Tibial nerve (tissue), 4 donors: ENCODE results near the gene CTNND2. TPM values are rescaled to one million over a fixed set of nuclear protein-coding genes. Genes with fewer than 3 reads are reported as not detected.

Experiments
- DNase-seq, 2 donors: peaks; one replicate each; pipeline ENCODE4 v3.0.0-alpha.2; 2019; ENCODE audit warnings: low spot score in 2 of 2
- H3K27ac ChIP-seq, 4 donors: fragments of 200-600 bp; sonication (generic) in 3 of 4; one replicate each; pipeline ENCODE4 v1.5.1; 2017 to 2019; ENCODE audit warnings: mild to moderate bottlenecking in 1 of 4
- H3K27me3 ChIP-seq, 2 donors: fragments of 200-600 bp; sonication (generic) in 1 of 2; one replicate each; pipeline versions ENCODE4 v1.5.1 to v1.6.0; 2017 to 2019
- H3K36me3 ChIP-seq, 3 donors: fragments of 200-600 bp; sonication (generic); one replicate each; pipeline ENCODE4 v1.5.1; 2018 to 2019
- H3K4me1 ChIP-seq, 4 donors: fragments of 200-600 bp; sonication (generic) in 3 of 4; one replicate each; pipeline ENCODE4 v1.5.1; 2017 to 2019
- H3K4me3 ChIP-seq, 4 donors: fragments of 200-600 bp; sonication (generic) in 3 of 4; one replicate each; pipeline ENCODE4 v1.5.1; 2017 to 2019; ENCODE audit warnings: mild to moderate bottlenecking in 1 of 4, moderate library complexity in 1 of 4
- H3K9me3 ChIP-seq, 4 donors: fragments of 200-600 bp; sonication (generic) in 3 of 4; one replicate each; pipeline ENCODE4 v1.5.1; 2017 to 2019
- CTCF ChIP-seq, 5 experiments: fragments of 200-600 bp in 3 of 5; fragments of 450-650 bp in 2 of 5; sonication (generic) in 3 of 5; IDR thresholded peaks; one replicate each; pipeline ENCODE4 v1.5.1; 2016 to 2019; ENCODE audit warnings: antibody characterized with exemption in 5 of 5, mild to moderate bottlenecking in 3 of 5, moderate library complexity in 2 of 5
- EP300 ChIP-seq, 2 donors: sonication (generic); formaldehyde crosslinking; IDR thresholded peaks; one replicate each; pipeline ENCODE4 v1.6.1; 2017; ENCODE audit warnings: antibody characterized with exemption in 2 of 2, mild to moderate bottlenecking in 1 of 2
- POLR2A ChIP-seq, 2 donors: fragments of 450-650 bp; IDR thresholded peaks; one replicate each; pipeline ENCODE4 v1.6.1; 2017; ENCODE audit warnings: antibody characterized with exemption in 2 of 2, mild to moderate bottlenecking in 2 of 2, moderate library complexity in 2 of 2
- WGBS, 2 donors: methylation state at CpG; one replicate each; pipeline ENCODE4 v1.1.5; 2018; 5-methylcytosine and 5-hydroxymethylcytosine counted together
- total RNA-seq, 4 donors: library from RNA; depleted of rRNA; stranded (reverse); fragments of >200 nt; gene quantifications; one replicate each; pipeline ENCODE4 v1.1.0, GENCODE V29; 2016

CTNND2 gene
- total RNA-seq, 4 donors from 2014 or later = 1.5 to 5.7 (median 2.5) TPM; not detected in 1

GRCh38 chr5:11247224-11247623 is 657.0 kb downstream of the CTNND2 start:
- Histone ChIP-seq H3K27ac (no peak overlapping the region), H3K4me1 (no peaks in the 10 kb centered on the region), H3K27me3 (no peaks in the 10 kb centered on the region), H3K4me3 (no peak overlapping the region), H3K36me3 (no peaks in the 10 kb centered on the region), H3K9me3 (no peaks in the 10 kb centered on the region)
- DNase-seq = no peak
- 90% methylated on average over 3 of the region's 3 CpGs for WGBS, 2 donors
- TF ChIP-seq POLR2A (IDR thresholded peaks at IDR 0.05) (no peak), EP300 (IDR thresholded peaks at IDR 0.05) (no peak), CTCF (IDR thresholded peaks at IDR 0.05) (no peak)

- no peaks in the 10 kb centered on the region for H3K27me3 ChIP-seq
- 92 to 93% methylated on average over 2 of the region's 2 CpGs for WGBS, 2 donors
- no peak for DNase-seq
- H3K27ac ChIP-seq = no peak overlapping the region
- no peaks in the 10 kb centered on the region for H3K4me1 ChIP-seq
- H3K9me3 ChIP-seq = no peaks in the 10 kb centered on the region
- TF ChIP-seq CTCF (IDR thresholded peaks at IDR 0.05) = no peak
- H3K4me3 ChIP-seq = no peak overlapping the region
- H3K36me3 ChIP-seq = no peaks in the 10 kb centered on the region
Observed at GRCh38 chr5:11240293-11241190, 663.7 kb downstream of the CTNND2 start.

GRCh38 chr5:11239261-11240015 is 664.8 kb downstream of the CTNND2 start:
- DNase-seq = no peak
- Histone ChIP-seq H3K27ac (no peak overlapping the region), H3K27me3 (no peaks in the 10 kb centered on the region), H3K9me3 (no peaks in the 10 kb centered on the region), H3K36me3 (no peaks in the 10 kb centered on the region), H3K4me1 (no peaks in the 10 kb centered on the region), H3K4me3 (no peak overlapping the region)
- TF ChIP-seq POLR2A (IDR thresholded peaks at IDR 0.05) (no peak), CTCF (IDR thresholded peaks at IDR 0.05) (no peak)
- 84 to 90% methylated on average over 13 of the region's 13 CpGs for WGBS, 2 donors

- no peak for TF ChIP-seq POLR2A (IDR thresholded peaks at IDR 0.05)
- TF ChIP-seq EP300 (IDR thresholded peaks at IDR 0.05) = no peak
- TF ChIP-seq CTCF (IDR thresholded peaks at IDR 0.05) = no peak
- H3K4me1 ChIP-seq = no peaks in the 10 kb centered on the region
- WGBS, 2 donors = 78% methylated on average over 5 of the region's 5 CpGs
- H3K27ac ChIP-seq = no peak overlapping the region
- H3K27me3 ChIP-seq = no peaks in the 10 kb centered on the region
- H3K4me3 ChIP-seq = no peak overlapping the region
- peaks cover 0 to 8% (median 0%) of the 10 kb centered on the region in 4 donors for H3K9me3 ChIP-seq
- DNase-seq = no peak
- H3K36me3 ChIP-seq = no peaks in the 10 kb centered on the region
Observed at GRCh38 chr5:11234501-11234911, 669.7 kb downstream of the CTNND2 start.

- Histone ChIP-seq H3K36me3 (no peaks in the 10 kb centered on the region), H3K27me3 (no peaks in the 10 kb centered on the region), H3K27ac (no peak overlapping the region), H3K4me1 (no peaks in the 10 kb centered on the region), H3K4me3 (no peak overlapping the region), H3K9me3 (peaks cover 0 to 8% (median 0%) of the 10 kb centered on the region in 4 donors)
- WGBS, 2 donors = 80 to 83% methylated on average over 3 of the region's 3 CpGs
- DNase-seq = no peak
- TF ChIP-seq CTCF (IDR thresholded peaks at IDR 0.05) (no peak), POLR2A (IDR thresholded peaks at IDR 0.05) (no peak), EP300 (IDR thresholded peaks at IDR 0.05) (no peak)
Observed at GRCh38 chr5:11230890-11231289, 673.4 kb downstream of the CTNND2 start.
